ENCODE data around the gene ZPR1.

- TF ChIP-seq CEBPB (IDR thresholded peaks at IDR 0.05; ENCODE audit: low read depth, low read length) (no peak), POLR2A (IDR thresholded peaks at IDR 0.05; ENCODE audit: low read depth, low read length) (no peak), MXI1 (IDR thresholded peaks at IDR 0.05; ENCODE audit: borderline replicate concordance, low read depth, low read length) (no peak), SMC3 (IDR thresholded peaks at IDR 0.05; ENCODE audit: low read depth, low read length) (no peak), RAD21 (IDR thresholded peaks at IDR 0.05; ENCODE audit: low read length) (no peak)
- TF ChIP-seq, protein P1, sequence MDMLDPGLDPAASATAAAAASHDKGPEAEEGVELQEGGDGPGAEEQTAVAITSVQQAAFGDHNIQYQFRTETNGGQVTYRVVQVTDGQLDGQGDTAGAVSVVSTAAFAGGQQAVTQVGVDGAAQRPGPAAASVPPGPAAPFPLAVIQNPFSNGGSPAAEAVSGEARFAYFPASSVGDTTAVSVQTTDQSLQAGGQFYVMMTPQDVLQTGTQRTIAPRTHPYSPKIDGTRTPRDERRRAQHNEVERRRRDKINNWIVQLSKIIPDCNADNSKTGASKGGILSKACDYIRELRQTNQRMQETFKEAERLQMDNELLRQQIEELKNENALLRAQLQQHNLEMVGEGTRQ (IDR thresholded peaks at IDR 0.05; ENCODE audit: low read depth, low read length) = no peak
- TF ChIP-seq, protein P2, sequence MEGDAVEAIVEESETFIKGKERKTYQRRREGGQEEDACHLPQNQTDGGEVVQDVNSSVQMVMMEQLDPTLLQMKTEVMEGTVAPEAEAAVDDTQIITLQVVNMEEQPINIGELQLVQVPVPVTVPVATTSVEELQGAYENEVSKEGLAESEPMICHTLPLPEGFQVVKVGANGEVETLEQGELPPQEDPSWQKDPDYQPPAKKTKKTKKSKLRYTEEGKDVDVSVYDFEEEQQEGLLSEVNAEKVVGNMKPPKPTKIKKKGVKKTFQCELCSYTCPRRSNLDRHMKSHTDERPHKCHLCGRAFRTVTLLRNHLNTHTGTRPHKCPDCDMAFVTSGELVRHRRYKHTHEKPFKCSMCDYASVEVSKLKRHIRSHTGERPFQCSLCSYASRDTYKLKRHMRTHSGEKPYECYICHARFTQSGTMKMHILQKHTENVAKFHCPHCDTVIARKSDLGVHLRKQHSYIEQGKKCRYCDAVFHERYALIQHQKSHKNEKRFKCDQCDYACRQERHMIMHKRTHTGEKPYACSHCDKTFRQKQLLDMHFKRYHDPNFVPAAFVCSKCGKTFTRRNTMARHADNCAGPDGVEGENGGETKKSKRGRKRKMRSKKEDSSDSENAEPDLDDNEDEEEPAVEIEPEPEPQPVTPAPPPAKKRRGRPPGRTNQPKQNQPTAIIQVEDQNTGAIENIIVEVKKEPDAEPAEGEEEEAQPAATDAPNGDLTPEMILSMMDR (conservative IDR thresholded peaks at IDR 0.05; ENCODE audit: low read depth, low read length) = no peak
Observed at GRCh38 chr11:116831790-116832349, 44.0 kb upstream of the ZPR1 start.
